Renal pelvis (tissue), 4 donors: Measurements from ENCODE around the gene AGAP5. TPM values are rescaled to one million over a fixed set of nuclear protein-coding genes. Genes with fewer than 3 reads are reported as not detected.

Source experiments
- DNase-seq: peaks from one replicate; pipeline ENCODE4 v3.0.0-alpha.2; 2013
- polyA plus RNA-seq, 3 donors: library from polyadenylated mRNA; unstranded; fragments of 120-200 nt; gene quantifications; one replicate each; pipeline ENCODE4 v1.2.1, GENCODE V29; 2013; ENCODE audit not compliant: insufficient read length in 3 of 3

AGAP5 gene
- polyA plus RNA-seq, 3 donors, result 9.0 to 32.0 (median 28.9) TPM

DNA sequence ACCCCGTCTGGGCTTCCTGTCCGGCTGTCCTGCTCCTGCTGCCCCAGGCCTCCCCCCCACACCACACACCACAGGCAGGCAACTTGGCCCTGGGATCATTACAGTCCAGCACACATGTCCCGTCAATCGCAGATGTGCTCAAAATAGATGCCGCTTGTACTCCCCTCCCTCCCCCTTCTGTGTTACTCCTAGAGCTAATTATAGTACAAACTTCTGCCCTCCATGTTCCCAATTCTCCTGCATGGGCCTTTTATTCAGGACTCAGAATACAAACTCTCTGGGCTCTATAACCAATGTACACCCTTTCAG is 42.0 kb downstream of the AGAP5 start, which contains the start of gene SYNPO2L:
TSS of gene SYNPO2L (minus strand) at position 40 of the 309 bp plus-strand sequence. CDS start 107 bp downstream, outside the sequence.
- DNase-seq, result no peak

DNA sequence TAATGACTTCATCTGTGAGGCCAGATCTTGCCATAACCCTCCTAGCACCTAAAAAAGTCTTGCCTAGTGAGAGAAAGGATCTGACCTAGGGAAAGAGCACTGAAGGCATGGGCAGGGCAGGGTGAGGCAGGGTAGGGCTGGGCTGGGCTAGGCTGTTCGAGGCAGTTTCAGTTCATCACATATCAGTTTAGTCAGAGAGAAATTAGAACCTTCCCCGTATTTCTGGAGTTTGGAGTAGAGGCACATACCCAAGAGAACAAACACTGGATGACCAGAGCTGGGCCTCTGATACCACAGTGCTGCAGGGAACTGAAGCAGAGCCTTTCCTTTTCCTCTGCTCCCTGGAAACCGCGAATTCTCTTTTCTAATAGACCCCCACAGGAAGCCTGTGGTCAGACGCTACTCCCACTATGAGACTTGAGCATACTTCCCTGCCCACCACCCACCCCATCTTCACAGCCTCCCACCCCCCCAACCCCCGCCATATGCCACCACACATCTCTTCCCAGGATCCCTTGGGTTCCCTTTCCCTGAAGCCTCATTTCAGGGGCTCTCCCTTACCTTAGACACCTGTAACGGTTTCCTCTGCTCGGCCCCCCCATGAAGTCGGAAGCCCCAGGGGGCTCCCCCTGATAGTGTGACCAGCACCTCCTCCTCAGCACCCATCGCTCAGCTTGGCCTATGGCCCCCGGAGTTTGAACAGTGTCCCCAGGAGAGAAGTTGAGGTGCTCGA is 42.5 kb downstream of the AGAP5 start:
- DNase-seq, result no peak

DNA sequence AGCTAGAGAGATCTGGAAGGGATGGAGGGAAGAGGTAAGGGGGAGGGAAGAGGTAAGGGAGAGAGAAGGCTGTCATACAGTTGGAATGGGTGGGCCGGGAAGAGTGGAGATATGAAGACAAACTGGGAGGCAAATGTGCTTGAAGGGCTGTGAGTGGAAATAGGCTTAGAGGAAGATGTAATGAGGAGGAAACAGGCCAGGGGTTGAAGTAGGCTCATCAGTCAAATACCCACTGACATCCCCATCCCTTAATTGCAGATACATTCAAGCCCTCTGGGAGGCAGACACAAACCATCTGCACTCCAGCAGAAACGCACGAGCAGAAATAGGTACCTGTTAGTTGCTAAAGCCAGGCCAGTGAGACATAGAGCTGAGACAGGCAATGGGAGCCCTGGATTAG is 44.2 kb downstream of the AGAP5 start:
- DNase-seq, result no peak

DNA sequence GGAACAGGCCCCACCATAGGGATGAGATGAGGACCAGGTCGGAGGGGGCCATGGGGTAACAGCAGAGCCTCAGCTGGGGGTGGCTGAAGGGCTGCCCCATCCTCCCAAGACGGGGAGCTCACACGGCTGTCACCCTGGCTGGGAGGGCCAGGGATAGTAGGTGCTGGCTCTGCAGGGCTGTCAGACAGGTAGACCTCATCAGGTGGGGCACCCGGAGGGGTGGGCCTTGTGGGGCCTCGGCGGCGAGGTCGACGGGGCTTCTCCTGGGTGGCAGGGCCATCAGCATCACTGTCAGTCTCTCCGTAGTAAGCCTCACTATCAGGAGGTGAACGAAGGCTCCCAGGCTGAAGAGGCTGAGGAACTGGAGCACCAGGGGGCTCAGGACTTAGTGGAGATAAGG is 44.7 kb downstream of the AGAP5 start:
- DNase-seq, result no peak

DNA sequence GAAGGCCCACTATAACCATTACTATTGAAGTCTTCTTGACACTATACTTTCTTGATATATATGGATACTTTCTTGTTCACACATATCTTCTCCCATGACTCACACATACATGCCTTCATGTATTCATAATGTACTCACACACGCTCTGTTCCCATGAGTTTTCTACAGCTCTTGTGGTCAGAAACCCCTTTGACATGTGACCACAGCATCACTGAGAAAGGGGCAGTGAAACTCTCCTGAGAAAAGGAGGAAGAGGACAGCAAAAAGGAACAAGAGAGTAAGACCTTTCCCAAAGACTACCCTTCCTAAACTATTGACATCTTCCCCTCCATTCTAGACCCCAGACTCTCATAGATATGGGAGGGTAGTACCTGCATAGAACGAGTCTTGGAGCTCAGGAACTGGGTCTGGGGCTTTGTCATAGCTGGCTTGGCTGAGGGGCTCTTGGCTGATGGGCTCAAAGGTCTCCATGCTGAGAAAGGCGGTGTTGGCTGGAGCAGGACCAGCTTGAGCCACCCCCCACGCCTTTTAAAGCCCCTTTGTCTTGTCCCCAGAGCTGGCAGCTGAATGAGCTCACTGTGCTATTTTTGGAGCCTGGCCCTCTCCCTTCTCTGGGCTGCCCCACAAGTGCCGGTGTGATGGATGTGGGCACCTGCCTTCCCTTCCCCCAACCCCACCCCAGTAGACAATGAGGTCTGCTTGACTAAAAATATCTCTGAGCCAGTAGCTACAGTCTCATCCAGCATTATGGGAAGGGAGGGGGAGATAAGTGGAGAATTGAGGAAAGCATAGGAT is 47.2 kb downstream of the AGAP5 start:
- DNase-seq, result no peak

DNA sequence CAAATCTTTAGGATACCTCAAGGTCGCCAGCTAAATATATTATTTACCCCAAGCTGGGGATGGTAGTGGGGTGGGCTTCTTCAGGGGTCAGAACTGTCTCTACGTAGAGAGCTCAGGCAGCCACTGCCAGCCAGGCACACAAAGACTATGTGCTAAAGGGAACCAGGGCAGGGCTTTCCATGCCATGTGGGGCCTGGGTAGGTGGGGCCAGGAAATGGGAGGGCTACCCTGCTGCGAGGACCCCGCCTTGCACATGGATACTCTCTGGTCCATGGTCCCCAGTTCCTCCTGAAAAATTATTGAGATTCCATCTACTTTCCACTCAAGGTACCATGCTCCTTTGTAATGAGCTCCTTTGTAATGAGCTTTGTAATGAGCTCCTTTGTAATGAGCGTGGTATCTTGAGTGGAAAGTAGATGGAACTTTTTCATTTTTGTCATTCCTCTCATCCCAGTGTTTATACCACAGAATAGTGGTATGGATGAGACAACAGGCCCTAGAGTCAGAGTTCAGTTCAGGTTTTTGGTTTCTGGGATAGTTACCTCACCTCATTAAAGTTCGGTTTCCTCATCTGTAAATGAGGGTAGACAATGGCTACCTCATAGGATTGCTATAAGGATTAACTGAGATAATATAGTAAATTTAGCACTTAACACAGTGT is 47.9 kb downstream of the AGAP5 start:
- no peak for DNase-seq

DNA sequence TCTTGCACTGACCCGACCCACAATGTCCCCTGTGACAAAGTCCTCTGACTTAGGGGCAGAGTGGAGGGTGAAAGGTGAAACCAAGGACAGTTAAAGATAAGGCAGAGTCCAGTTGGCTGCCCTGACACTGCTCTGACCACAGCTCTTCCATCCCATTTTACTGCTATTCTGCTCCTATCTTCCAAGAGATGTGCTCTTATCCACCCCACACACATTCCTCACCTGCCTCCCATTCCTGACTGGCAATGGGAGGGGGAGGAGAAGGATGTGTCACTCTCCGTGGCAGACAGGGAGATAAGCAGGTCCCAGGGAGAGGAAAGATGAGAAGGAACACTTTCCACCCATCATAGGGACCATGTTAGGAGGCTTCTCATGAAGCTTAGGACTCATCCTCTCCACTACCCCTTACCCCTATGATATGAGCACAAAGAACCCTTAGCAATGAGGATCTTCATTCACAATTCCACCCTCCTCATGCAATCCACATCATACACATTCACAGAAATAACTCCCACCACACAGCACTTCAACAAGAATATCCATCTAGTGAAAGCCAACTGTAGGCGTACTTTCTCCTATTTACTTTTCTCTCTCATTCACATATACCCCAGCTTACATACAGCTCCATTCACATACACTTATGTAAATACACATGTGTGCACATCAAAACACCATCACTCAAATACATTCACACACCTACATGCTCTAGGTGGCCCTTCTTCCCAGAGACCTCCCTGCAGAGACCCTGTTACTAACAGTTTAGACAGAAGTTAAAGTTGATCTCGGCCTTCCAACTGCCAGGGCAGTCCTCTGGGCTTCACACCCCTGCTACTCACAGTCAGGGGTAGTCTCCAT is 48.7 kb downstream of the AGAP5 start:
- DNase-seq, result no peak

DNA sequence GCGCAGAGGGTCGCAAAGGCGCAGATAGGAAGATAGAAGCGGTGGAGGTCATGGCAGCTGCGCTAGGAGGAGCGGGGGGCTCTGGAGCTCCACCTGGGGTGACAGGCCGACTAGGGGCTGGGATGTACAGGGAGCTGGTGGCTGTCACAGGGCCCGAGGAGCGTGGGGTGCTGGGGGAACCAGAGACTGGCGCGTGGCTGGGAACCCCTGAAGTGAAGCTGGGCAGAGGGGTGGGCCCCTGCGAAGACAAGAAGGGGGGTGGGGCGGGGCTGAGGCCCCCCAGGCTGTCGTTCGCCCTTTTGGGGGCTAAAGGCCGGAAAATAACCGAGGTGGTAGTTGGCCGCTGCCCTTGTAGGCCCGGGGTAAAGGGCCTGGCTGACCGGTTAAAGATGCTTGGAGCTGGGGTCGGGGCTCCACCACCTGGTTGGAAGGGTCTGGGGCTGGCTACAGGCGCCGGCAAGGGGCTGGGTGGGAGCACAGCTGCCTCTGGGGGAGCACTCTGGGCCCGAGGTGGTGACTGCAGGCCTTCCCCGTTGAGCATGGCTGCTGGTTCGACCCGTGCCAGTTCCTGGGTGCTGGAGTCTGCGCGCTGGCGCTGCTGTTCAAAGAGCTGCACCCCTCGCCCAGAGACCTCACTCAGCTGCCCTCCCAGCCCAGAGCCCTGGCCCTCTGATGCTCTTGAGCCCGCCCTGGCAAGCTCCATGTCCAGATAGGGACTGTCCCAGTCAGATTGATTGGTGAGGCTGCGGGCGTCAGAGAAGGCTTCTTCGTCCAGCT is 49.8 kb downstream of the AGAP5 start:
- DNase-seq, result no peak

DNA sequence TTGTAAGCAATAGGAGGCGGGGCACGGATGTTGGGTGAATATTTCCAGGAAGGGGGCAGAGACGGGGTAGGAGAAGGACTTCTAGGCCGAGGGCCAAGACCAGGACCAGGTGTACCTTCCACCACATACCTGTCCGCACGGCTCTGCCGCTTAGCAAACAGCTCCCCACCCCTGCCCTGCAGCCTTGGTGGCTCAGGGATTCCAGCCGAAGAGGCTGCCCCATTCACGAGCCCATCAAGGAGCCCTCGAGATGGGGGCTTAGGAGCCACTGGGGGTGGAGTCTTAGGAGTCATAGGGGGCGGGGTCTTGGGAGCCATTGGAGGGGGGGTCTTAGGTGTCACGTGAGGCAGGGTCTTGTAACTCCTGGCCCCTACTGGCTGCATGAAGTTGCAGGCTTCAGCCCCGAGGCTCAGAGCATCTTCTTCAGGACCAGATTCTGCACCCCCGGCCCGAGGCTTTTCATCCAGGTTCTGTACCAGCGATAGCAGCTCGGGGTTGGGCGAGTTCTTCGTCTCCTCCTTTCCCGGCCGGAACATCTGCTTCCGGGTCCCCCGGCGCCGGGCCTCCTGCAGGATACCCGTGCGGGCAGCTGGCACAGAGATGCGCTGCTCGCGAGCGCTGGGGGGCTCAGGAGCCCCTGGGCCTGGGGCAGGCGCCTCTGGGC is 50.6 kb downstream of the AGAP5 start:
- DNase-seq, result peak; percentile 81

DNA sequence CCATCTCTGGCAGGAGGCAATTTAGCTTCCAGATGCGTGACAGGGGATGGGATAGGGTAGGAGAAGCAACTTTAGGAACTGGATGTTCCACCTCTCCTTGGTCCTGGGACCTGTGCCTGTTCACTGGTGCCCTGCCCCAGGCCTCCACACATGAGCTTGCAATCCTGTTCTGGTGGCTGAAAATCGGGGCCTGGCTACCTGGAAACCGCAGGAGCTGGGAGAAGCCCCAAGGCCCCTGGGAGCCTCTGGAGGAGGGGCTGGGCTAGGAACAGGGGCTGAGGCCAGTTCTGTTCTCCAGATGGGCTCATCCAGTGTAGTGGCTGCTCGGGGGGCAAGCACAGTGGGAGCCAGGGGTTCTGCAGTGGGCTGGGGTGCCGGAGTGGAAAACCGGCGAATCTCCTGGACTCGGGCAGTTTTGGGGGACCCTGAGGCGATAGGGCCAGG is 51.3 kb downstream of the AGAP5 start:
- no peak for DNase-seq

DNA sequence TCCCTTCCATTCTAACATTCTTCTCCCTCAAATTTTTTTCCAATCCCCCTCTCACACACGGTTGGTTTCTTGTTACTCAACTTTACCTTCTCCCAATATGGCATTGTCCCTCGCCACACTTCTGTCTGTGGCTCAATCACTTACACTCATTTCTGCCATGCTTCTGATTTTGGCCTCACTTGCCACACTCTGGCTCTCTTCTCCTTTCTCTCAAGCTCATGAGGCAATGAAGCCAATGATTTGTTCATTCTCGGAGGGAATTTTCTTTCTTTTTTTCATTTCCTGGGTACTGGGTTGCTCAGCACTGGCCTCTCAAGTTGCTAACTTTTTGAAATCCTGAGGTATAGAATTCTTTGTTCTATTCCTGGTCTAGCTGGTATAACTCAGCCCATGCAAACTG is 52.7 kb downstream of the AGAP5 start:
- no peak for DNase-seq

DNA sequence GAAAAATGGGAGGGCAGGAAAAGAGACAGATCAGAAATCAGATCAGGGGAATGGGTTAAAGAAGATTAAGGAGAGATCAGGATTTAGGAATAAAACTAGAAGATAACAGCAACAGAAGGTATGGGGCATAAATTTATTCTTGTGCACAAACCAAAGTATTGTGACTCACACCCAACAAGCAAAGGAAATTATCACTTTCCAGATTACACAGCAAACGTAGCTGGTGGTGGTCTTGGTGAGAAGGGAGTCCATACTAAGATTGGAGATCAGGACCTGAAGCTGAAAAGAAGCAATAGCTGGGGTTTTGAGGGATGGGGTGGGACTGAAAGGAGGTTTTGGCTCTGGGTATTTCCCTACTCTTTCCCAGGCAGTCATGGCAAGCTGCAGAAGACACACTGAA is 53.1 kb downstream of the AGAP5 start:
- DNase-seq, result no peak

DNA sequence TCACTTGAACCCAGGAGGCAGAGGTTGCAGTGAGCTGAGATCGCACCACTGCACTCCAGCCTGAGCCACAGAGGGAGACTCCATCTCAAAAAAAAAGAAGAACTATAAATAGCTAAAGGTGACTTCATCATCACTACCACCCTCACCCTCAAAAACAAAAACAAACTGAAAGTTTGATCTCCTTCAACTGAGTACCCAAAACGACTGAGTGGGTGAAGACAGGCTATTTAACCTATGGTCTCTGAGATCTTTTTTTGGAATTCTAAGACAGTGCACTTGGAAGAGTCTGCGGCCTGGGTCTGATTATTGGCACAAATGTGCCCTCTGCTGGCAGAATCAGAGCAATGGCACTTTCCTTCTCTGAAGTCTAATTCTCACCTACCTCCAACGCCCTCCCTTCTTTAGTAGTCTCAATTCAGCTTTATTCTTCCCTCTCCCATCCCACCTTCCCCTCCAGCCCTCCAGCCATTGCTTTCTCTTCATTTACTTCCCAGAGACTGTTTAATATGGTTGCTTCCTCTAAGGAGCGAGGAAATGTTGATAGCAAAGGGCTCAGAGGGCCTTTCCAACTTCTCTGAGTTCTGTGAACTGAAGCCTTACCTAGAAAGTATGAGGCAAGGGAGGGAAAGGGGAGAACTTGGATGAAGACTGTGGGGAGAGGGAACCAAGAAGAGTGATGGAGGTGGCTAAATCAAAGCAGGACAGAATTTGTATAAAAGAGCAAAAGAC is 53.7 kb downstream of the AGAP5 start:
- DNase-seq, result no peak

DNA sequence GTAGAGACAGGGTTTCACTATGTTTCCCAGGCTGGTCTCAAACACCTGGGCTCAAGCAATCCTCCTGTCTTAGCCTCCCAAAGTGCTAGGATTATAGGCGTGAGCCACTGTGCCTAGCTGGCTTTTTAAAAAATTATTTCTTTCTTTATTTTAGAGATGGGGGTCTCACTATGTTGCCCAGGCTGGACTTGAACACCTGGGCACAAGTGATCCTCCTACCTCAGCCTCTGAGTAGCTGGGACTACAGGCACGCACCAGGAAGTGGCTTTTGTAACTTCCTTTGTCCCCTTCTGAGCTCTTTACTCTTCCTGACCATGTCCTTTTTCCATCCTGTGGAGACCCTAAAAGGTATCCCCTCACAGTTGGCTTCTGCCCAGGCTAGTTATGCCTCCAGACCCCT is 54.5 kb downstream of the AGAP5 start:
- no peak for DNase-seq

DNA sequence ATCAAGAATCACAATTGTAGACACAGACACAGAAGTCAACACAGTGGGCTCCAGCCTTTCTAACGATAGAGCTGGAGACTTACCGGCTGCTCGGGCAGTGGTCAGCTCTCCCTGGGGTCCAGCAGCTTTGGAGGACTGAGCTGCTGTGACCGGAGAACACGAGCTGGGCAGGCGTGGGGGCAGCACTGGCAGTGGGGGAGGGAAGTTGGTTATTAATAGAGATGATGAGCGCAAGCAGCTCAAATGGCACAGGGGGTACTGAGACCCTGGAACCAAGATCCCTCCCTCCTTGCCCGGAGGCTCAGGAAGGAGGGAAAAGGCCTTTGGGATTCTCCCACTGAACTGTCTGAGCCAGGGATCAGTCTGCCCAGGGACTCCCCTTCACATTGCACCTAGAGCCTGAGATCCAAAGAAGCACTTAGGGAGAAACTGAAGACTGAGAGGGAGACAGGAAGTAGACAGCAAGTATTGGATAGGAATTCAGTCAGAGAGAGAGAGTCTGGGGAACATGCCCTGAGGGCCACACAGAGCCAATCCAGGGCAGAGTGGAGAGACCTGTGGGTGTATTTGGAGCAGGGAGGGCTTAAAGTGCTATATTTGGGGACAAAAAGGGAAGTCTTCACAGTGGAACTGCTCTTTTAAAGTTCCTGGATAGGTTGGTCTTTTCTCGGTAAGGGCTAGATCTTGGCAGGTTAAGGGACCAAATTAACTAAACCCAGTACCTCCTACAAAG is 56.4 kb downstream of the AGAP5 start, which contains the start of gene MYOZ1:
TSS of gene MYOZ1 (minus strand) at position 147 of the 733 bp plus-strand sequence. CDS start 1,457 bp downstream, outside the sequence.
- no peak for DNase-seq

DNA sequence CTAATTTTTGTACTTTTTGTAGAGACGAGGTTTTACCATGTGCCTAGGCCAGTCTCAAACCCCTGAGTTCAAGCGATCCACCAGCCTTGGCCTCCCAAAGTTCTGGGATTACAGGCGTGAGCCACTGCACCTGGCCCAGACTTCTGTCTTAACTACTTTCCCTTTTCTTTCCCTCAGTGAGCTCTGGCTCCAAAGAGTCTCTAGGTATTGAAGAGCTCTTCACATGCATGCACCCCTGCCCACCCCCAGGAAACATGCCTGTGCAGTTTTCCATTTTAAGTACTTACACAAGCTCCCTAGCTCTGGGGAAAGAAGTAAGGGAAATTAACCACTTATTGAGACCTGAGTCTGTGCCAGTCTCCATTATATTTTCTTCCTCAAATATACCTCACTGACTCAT is 58.6 kb downstream of the AGAP5 start:
- no peak for DNase-seq

DNA sequence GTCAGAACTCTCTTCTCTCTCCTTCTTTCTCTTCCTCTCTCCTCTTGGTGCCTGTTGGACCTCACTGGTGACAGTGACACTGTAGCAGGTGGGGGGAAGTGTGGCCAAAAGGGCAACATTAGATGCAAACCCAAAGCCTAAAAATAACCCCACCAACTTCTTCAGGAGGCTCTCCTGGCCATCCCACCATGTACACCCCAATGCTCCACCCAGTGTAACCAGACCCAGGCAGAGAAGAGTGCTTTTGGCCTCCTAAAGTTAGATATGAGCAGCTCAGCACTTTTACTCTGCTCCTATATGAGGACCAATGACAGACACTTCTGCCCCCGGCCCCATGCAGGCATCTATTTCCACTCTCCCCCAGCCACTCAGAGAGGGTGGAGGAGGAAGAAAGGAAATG is 62.1 kb downstream of the AGAP5 start:
- no peak for DNase-seq

DNA sequence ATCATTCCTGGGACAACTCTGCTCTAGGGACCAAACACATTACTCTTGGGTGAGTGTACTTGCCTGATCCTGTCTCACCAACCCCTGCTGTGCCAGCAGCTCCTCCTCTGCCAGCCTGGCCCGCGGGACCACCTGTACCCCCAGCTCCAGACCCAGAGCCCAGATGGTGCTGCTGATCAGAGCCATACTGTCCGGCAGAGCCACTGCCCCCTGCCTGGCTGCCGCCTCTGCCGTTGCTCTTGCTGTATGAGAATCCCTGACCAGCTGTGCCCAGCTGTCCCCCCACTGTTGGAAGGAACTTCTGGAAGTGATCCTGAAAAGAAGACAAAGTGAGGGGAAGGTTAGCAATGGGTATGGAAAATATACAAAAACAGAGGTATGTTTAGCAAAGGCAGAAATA is 63.5 kb downstream of the AGAP5 start:
- DNase-seq, result no peak

DNA sequence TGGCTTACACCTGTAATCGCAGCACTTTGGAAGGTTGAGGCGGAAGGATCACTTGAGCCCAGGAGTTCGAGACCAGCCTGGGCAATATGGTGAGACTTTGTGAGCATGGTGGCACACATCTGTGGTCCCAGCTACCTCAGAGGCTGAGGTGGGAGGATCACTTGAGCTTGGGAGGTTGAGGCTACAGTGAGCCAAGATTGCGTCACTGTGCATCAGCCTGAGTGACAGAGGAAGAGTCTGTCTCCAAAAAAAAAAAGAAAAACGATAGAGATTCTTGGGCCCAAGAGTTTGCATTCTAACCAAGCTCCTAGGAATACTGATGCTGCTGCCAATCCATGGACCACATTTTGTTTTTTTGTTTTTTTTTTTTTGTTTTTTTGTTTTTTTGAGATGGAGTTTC is 68.7 kb downstream of the AGAP5 start:
- no peak for DNase-seq
